Calu3 (cell line): ENCODE measurements around the gene ENO2. TPM values are rescaled to one million over a fixed set of nuclear protein-coding genes. Genes with fewer than 3 reads are reported as not detected.
"Not testable (repeated sequence)": the region's sequence is repeated elsewhere in the genome, so short reads cannot be mapped to it uniquely, and the experiment has no call there.

Experiments
- BruUV-seq: library from RNA; stranded (reverse); fragments of 400-500 nt; replicated peaks from 2 replicates; lab custom pipeline; 2021; lab: Mats Ljungman, UMichigan
- CTCF ChIA-PET: fragments of 300-600 bp; sonication (Branson Sonifier 250); formaldehyde crosslinking; loops from one replicate; lab custom pipeline; 2022; ENCODE audit warnings: antibody characterized with exemption; lab: Charles Lee
- DNase-seq: peaks from one replicate; pipeline ENCODE4 v3.0.0; 2022
- H3K27ac Mint-ChIP-seq: one replicate; pipeline ENCODE4 v1.8.0; 2022; ENCODE audit warnings: mixed read lengths; ENCODE audit not compliant: unreplicated experiment
- H3K27me3 Mint-ChIP-seq: one replicate; pipeline ENCODE4 v1.8.0; 2022; ENCODE audit warnings: mixed read lengths; ENCODE audit not compliant: unreplicated experiment
- H3K36me3 Mint-ChIP-seq: one replicate; pipeline ENCODE4 v1.8.0; 2022; ENCODE audit warnings: mild to moderate bottlenecking, moderate library complexity, mixed read lengths; ENCODE audit not compliant: insufficient read depth, unreplicated experiment
- H3K4me1 Mint-ChIP-seq: one replicate; pipeline ENCODE4 v1.8.0; 2022; ENCODE audit warnings: mild to moderate bottlenecking, low read depth, mixed read lengths; ENCODE audit not compliant: unreplicated experiment
- H3K4me3 Mint-ChIP-seq: one replicate; pipeline ENCODE4 v1.8.0; 2022; ENCODE audit warnings: mild to moderate bottlenecking, low read depth, moderate library complexity, mixed read lengths; ENCODE audit not compliant: unreplicated experiment
- H3K9me3 Mint-ChIP-seq: one replicate; pipeline ENCODE4 v1.8.0; 2022; ENCODE audit warnings: low read depth, mixed read lengths; ENCODE audit not compliant: unreplicated experiment
- CTCF ChIP-seq: fragments of 200-600 bp; IDR thresholded peaks from one replicate; pipeline ENCODE4 v1.8.0; 2022; ENCODE audit warnings: antibody characterized with exemption; ENCODE audit not compliant: unreplicated experiment
- intact Hi-C: fragments of 100-400 bp; cut with micrococcal nuclease; formaldehyde crosslinking; loops from one replicate; pipeline ENCODE4 v1.10.0; 2022; ENCODE audit not compliant: unreplicated experiment
- total RNA-seq: library from RNA; stranded (reverse); gene quantifications from 2 replicates; pipeline ENCODE4 v1.2.3, GENCODE V29; 2022

Gene ENO2
- total RNA-seq, 1 experiment from 2014 or later: 16.1 TPM

GRCh38 chr12:6888360-6888759, 26.0 kb upstream of the ENO2 start:
- Mint-ChIP-seq H3K36me3 (peaks cover 17% of the 10 kb centered on the region), H3K4me1 (peaks cover 32% of the 10 kb centered on the region), H3K9me3 (no peaks in the 10 kb centered on the region), H3K27ac (no peak overlapping the region), H3K4me3 (no peak overlapping the region), H3K27me3 (no peaks in the 10 kb centered on the region)
- no peak for TF ChIP-seq CTCF
- intact Hi-C loops: no loop called here
- CTCF ChIA-PET: interaction anchor here (0.7 to 1.4 kb wide), 2 partner anchors 19 to 53 kb away, joined by 3 read pairs; no protein-coding TSS in a partner anchor
- no peak for DNase-seq
- no TSS peak for BruUV-seq

GRCh38 chr12:6888794-6889193, 25.6 kb upstream of the ENO2 start:
- Mint-ChIP-seq H3K36me3 (peaks cover 17% of the 10 kb centered on the region), H3K4me1 (peaks cover 32% of the 10 kb centered on the region)
- CTCF ChIA-PET, DNase-seq, H3K27me3 Mint-ChIP-seq, intact Hi-C loops, H3K9me3 Mint-ChIP-seq, H3K27ac Mint-ChIP-seq, BruUV-seq, H3K4me3 Mint-ChIP-seq: not testable (repeated sequence)

DNA sequence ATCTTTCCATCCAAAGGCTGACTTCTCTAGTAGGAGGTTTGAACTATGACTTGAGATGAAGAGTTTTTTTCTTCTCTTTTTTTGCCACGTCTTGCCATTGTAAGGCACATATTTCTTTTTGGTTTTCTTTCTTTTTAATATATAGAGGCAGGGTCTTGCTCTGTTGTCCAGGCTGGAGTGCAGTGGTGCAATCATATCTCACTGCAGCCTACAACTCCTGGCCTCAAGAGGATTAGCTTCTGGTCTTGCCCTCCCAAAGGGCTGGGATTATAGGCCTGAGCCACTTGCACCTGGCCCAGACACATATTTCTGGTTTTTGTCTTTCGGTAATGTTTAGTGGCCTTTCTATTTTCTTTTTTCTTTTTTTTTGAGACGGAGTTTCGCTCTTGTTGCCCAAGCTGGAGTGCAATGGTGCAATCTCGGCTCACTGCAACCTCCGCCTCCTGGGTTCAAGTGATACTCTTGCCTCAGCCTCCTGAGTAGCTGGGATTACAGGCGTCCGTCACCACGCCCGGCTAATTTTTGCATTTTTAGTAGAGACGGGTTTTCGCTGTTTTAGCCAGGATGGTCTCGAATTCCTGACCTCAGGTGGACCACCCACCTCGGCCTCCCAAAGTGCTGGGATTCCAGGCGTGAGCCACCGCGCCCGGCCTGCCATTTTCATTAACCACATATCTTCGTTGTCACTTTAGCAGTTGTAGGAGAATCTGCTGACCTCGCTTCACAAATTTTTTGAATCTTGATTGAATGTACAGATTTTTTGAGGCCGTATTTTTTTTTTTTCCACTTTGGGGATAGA, 24.4 kb upstream of the ENO2 start:
- BruUV-seq, CTCF ChIA-PET, intact Hi-C loops, H3K27me3 Mint-ChIP-seq, DNase-seq, H3K9me3 Mint-ChIP-seq: not testable (repeated sequence)
- H3K27ac Mint-ChIP-seq: peak overlapping the region; percentile 81
- peak overlapping the region; percentile 70 for H3K4me3 Mint-ChIP-seq
- peaks cover 17% of the 10 kb centered on the region for H3K36me3 Mint-ChIP-seq
- H3K4me1 Mint-ChIP-seq: peaks cover 25% of the 10 kb centered on the region

- CTCF ChIA-PET: interaction anchor here (0.5 to 1.6 kb wide), 10 partner anchors 9 to 138 kb away, joined by 3 to 31 read pairs (median 4); partner anchors contain the start of genes C12orf57, LRRC23, MLF2 and RNU7-1
- no TSS peak for BruUV-seq
- Mint-ChIP-seq H3K36me3 (peaks cover 17% of the 10 kb centered on the region), H3K4me3 (peak overlapping the region; percentile 70), H3K27ac (peak overlapping the region; percentile 81), H3K27me3 (no peaks in the 10 kb centered on the region), H3K9me3 (no peaks in the 10 kb centered on the region), H3K4me1 (peaks cover 15% of the 10 kb centered on the region)
- DNase-seq: peak; percentile 99
- TF ChIP-seq CTCF: peak; percentile 77
- intact Hi-C loops: loop anchor here (1.0 kb wide), 2 partner anchors 19 to 39 kb away; partner anchors contain the start of gene USP5
Observed at GRCh38 chr12:6890789-6891645, 23.4 kb upstream of the ENO2 start.

GRCh38 chr12:6891646-6892001, 22.8 kb upstream of the ENO2 start:
- H3K27me3 Mint-ChIP-seq: no peaks in the 10 kb centered on the region
- CTCF ChIA-PET: interaction anchor here (0.6 to 1.6 kb wide), 9 partner anchors 9 to 139 kb away, joined by 3 to 31 read pairs (median 4); partner anchors contain the start of genes C12orf57, LRRC23, MLF2 and RNU7-1
- peak overlapping the region; percentile 70 for H3K4me3 Mint-ChIP-seq
- no peaks in the 10 kb centered on the region for H3K9me3 Mint-ChIP-seq
- intact Hi-C loops: loop anchor here (1.0 kb wide), 2 partner anchors 19 to 39 kb away; partner anchors contain the start of gene USP5
- H3K27ac Mint-ChIP-seq: peak overlapping the region; percentile 81
- TF ChIP-seq CTCF: no peak
- H3K4me1 Mint-ChIP-seq: peaks cover 9% of the 10 kb centered on the region
- peaks cover 17% of the 10 kb centered on the region for H3K36me3 Mint-ChIP-seq
- BruUV-seq: no TSS peak
- no peak for DNase-seq

DNA sequence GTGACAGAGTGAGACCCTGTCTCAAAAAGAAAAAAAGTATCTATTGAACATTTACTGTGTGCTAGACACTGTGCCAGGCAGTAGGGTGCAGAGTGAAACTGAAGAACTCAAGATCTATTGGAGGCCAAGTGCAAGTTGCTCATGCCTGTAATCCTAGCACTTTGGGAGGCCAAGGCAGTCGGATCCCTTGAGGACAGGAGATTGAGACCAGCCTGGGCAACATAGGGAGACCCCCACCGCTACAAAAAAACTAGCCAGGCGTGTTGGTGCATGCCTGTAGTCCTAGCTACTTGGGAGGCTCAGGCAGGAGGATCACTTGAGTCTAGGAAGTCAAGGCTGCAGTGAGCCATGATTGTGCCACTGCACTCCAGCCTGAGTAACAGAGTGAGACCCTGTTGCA, 21.7 kb upstream of the ENO2 start:
- H3K36me3 Mint-ChIP-seq: peaks cover 17% of the 10 kb centered on the region
- CTCF ChIA-PET, intact Hi-C loops: not testable (repeated sequence)

More for the DNA sequence above, 21.7 kb upstream of the ENO2 start:
- BruUV-seq, DNase-seq, H3K4me3 Mint-ChIP-seq, H3K9me3 Mint-ChIP-seq, H3K27ac Mint-ChIP-seq, H3K27me3 Mint-ChIP-seq, H3K4me1 Mint-ChIP-seq: not testable (repeated sequence)
